ENCODE measurements around the gene RNF186. TPM values are rescaled to one million over a fixed set of nuclear protein-coding genes. Genes with fewer than 3 reads are reported as not detected.

Gene RNF186, protein sequence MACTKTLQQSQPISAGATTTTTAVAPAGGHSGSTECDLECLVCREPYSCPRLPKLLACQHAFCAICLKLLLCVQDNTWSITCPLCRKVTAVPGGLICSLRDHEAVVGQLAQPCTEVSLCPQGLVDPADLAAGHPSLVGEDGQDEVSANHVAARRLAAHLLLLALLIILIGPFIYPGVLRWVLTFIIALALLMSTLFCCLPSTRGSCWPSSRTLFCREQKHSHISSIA
- not detected in 2 replicates for total RNA-seq

DNA sequence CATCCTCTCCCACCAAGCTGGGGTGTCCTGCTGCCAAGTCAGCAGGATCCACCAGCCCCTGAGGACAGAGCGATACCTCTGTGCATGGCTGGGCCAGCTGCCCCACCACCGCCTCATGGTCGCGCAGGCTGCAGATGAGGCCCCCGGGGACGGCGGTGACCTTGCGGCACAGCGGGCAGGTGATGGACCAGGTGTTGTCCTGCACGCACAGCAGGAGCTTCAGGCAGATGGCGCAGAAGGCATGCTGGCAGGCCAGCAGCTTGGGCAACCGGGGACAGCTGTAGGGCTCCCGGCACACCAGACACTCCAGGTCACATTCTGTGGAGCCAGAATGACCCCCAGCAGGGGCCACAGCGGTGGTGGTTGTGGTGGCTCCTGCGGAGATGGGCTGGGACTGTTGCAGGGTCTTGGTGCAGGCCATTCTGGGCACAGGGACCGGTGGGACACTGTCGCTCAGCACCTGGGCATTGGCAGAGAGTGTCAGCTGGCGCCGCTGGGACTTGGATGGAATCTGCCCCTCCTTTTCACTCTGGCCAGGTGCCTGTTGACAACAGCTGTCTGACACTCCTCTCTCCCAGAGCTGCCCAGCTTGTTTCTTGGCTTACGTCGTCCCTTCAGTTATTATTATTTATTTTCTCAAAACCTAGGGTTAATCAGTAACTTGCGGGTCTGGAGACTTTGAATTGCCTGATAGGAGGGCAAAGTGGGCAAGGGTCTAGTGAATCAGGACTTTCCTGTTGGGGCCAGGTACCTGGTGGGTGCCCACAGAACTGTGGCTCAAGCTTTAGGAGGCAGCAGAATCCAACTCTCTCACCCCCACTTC, at the start of gene RNF186:
Gene RNF186, minus strand, starts transcription at position 603 of the 823 bp plus-strand sequence. Its CDS starts 182 bp downstream, at position 421.

DNA sequence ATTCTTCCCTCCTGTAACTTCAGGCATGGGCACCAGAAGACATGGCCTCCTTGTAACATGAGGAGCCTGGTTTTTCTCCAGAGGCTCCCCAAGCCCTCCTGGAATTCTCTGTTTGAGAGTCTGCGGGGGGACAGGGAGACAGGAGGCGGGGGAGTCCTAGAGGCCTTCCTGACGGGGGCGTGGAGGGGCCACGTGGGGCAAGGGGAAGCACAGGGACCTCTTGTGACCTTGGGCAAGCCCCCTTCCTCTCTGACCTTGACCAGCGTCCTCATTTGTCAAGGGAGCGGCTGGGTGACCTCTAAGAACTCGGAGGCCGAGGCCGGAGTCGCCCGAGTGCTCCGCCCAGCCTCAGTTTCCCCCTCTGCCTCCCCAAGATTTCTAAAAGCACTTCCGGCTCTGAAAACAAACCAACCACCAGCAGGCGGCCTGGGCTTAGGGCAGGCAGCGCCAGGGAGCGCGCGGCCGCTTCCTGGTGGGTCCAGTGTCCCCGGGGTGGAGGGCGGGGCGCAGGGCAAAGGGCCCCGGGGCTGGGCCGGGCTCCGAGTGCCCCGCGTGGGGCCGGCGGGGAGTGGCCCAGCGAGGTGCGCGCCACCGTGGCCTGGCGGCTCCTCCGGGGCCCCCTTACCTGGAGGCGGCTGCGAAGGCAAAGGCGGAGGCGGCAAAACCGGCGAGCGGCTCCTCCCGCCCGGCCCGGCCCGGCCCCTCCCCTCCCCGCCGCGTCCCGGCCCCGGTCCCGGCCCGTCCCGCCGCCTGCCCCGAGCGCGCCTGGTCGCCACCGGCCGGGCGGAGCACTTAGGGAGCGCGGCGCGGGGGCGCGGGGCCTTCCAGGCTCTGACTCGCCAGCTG, 15.6 kb downstream of the RNF186 start, which contains the start of gene TMCO4:
Gene TMCO4, minus strand, starts transcription at position 687 of the 846 bp plus-strand sequence. CDS start 19,158 bp downstream, outside the sequence.

Other genes with a start within 250 kb of the RNF186 start
- gene NBL1, start 171.0 kb downstream of the RNF186 start, total RNA-seq = 49.4 and 69.3 TPM in 2 replicates
- gene HTR6, start 150.4 kb downstream of the RNF186 start, total RNA-seq = not detected in 2 replicates
- gene TMCO4, start 15.4 kb downstream of the RNF186 start, total RNA-seq = 10.2 and 10.5 TPM in 2 replicates
- 1.5 and 1.6 TPM in 2 replicates for gene OTUD3, start 67.1 kb upstream of the RNF186 start, total RNA-seq
- not detected in 2 replicates for gene PLA2G2E, start 108.3 kb upstream of the RNF186 start, total RNA-seq
- not detected in 2 replicates for gene PLA2G2A, start 164.3 kb upstream of the RNF186 start, total RNA-seq

Measured in hair follicular keratinocyte (primary cell).